ENCODE results near the gene MRPL4.

- TF ChIP-seq CTCF (IDR thresholded peaks at IDR 0.05) (no peak), POLR2A (IDR thresholded peaks at IDR 0.05) (no peak)
Observed at GRCh38 chr19:10205636-10206035, 46.4 kb upstream of the MRPL4 start.
